SK-N-SH treated with all-trans-retinoic acid at 6 μM for 48 hours (cell line): ENCODE measurements around the gene LTBP1.

Experiments used
- ARNTL ChIP-seq: fragments of 450-650 bp; formaldehyde crosslinking; IDR thresholded peaks from 2 replicates; pipeline ENCODE4 v1.5.0; 2020; ENCODE audit warnings: low read depth, mild to moderate bottlenecking, moderate library complexity, borderline replicate concordance
- BACH2 ChIP-seq: fragments of 250-450 bp; sonication (Bioruptor Pico); IDR thresholded peaks from 2 replicates; pipeline ENCODE4 v1.9.0; 2021; ENCODE audit warnings: mild to moderate bottlenecking, borderline replicate concordance
- CSDC2 ChIP-seq: fragments of 250-450 bp; sonication (Bioruptor Pico); IDR thresholded peaks from 2 replicates; pipeline ENCODE4 v1.5.0; 2020; ENCODE audit warnings: mild to moderate bottlenecking, moderate library complexity
- ESRRG ChIP-seq: fragments of 250-450 bp; sonication (Bioruptor Pico); IDR thresholded peaks from 2 replicates; pipeline ENCODE4 v1.6.1; 2021; ENCODE audit warnings: mild to moderate bottlenecking
- ISL1 ChIP-seq: fragments of 250-450 bp; sonication (Bioruptor Pico); IDR thresholded peaks from 2 replicates; pipeline ENCODE4 v2.1.2; 2022; ENCODE audit warnings: mild to moderate bottlenecking, moderate library complexity
- OSR1 ChIP-seq: fragments of 250-450 bp; sonication (Bioruptor Pico); IDR thresholded peaks from 2 replicates; pipeline ENCODE4 v1.8.0; 2022; ENCODE audit warnings: moderate library complexity, mild to moderate bottlenecking, inconsistent platforms
- TOX ChIP-seq: fragments of 250-450 bp; sonication (Bioruptor Pico); IDR thresholded peaks from 2 replicates; pipeline ENCODE4 v1.8.0; 2021; ENCODE audit warnings: mild to moderate bottlenecking, moderate library complexity, borderline replicate concordance
- ZC3H10 ChIP-seq: fragments of 250-450 bp; sonication (Bioruptor Pico); IDR thresholded peaks from 2 replicates; pipeline ENCODE4 v1.5.1; 2021; ENCODE audit warnings: mild to moderate bottlenecking, moderate library complexity
- ZNF565 ChIP-seq: fragments of 450-650 bp; formaldehyde crosslinking; conservative IDR thresholded peaks from 2 replicates; pipeline ENCODE4 v1.5.0; 2020; ENCODE audit warnings: low read depth, mild to moderate bottlenecking, moderate library complexity
- ZNF8 ChIP-seq: fragments of 450-650 bp; formaldehyde crosslinking; IDR thresholded peaks from 2 replicates; pipeline ENCODE4 v1.5.0; 2020; ENCODE audit warnings: mild to moderate bottlenecking, moderate library complexity
- TF ChIP-seq, protein P1 (sequence below): fragments of 250-450 bp; sonication (Bioruptor Pico); IDR thresholded peaks from 2 replicates; pipeline ENCODE4 v1.5.1; 2020; ENCODE audit warnings: low read depth, mild to moderate bottlenecking, moderate library complexity
- TF ChIP-seq, protein P2 (sequence below): fragments of 250-450 bp; sonication (Bioruptor Pico); IDR thresholded peaks from 2 replicates; pipeline ENCODE4 v1.8.0; 2020; ENCODE audit warnings: mild to moderate bottlenecking, moderate library complexity, borderline replicate concordance
- TF ChIP-seq, protein P3 (sequence below): fragments of 250-450 bp; sonication (Bioruptor Pico); IDR thresholded peaks from 2 replicates; pipeline ENCODE4 v1.8.0; 2021; ENCODE audit warnings: low read depth, mild to moderate bottlenecking, moderate library complexity, borderline replicate concordance

DNA sequence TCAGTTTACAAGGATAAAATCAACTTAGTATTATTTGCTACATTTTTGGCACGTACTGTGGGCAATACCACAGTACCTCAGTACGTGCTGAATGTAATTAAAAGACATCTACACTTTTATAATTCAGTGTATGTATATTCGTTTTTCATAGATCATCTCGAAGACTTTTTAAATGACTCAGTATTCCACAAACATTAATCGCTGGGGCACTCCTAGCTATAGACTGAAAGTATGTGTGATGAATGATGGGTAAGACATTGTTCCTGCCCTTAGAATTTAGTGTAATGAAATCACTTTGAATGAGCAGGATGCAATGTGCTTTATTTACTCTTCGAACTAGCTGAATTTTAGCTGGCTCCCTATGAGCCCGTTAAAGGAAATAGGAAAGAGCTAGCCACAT is 284.1 kb downstream of the LTBP1 start:
- TF ChIP-seq ARNTL (CRISPR knock-in tag) (no peak), BACH2 (CRISPR knock-in tag) (no peak), ISL1 (CRISPR knock-in tag) (no peak), ZC3H10 (CRISPR knock-in tag) (no peak), OSR1 (CRISPR knock-in tag) (no peak), TOX (CRISPR knock-in tag) (no peak), ESRRG (CRISPR knock-in tag) (no peak), ZNF8 (CRISPR knock-in tag) (no peak), ZNF565 (no peak), CSDC2 (CRISPR knock-in tag) (no peak)
- TF ChIP-seq, protein P1, sequence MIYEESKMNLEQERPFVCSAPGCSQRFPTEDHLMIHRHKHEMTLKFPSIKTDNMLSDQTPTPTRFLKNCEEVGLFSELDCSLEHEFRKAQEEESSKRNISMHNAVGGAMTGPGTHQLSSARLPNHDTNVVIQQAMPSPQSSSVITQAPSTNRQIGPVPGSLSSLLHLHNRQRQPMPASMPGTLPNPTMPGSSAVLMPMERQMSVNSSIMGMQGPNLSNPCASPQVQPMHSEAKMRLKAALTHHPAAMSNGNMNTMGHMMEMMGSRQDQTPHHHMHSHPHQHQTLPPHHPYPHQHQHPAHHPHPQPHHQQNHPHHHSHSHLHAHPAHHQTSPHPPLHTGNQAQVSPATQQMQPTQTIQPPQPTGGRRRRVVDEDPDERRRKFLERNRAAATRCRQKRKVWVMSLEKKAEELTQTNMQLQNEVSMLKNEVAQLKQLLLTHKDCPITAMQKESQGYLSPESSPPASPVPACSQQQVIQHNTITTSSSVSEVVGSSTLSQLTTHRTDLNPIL (CRISPR knock-in tag) = no peak
- TF ChIP-seq, protein P2, sequence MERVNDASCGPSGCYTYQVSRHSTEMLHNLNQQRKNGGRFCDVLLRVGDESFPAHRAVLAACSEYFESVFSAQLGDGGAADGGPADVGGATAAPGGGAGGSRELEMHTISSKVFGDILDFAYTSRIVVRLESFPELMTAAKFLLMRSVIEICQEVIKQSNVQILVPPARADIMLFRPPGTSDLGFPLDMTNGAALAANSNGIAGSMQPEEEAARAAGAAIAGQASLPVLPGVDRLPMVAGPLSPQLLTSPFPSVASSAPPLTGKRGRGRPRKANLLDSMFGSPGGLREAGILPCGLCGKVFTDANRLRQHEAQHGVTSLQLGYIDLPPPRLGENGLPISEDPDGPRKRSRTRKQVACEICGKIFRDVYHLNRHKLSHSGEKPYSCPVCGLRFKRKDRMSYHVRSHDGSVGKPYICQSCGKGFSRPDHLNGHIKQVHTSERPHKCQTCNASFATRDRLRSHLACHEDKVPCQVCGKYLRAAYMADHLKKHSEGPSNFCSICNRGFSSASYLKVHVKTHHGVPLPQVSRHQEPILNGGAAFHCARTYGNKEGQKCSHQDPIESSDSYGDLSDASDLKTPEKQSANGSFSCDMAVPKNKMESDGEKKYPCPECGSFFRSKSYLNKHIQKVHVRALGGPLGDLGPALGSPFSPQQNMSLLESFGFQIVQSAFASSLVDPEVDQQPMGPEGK (CRISPR knock-in tag) = no peak
- TF ChIP-seq, protein P3, sequence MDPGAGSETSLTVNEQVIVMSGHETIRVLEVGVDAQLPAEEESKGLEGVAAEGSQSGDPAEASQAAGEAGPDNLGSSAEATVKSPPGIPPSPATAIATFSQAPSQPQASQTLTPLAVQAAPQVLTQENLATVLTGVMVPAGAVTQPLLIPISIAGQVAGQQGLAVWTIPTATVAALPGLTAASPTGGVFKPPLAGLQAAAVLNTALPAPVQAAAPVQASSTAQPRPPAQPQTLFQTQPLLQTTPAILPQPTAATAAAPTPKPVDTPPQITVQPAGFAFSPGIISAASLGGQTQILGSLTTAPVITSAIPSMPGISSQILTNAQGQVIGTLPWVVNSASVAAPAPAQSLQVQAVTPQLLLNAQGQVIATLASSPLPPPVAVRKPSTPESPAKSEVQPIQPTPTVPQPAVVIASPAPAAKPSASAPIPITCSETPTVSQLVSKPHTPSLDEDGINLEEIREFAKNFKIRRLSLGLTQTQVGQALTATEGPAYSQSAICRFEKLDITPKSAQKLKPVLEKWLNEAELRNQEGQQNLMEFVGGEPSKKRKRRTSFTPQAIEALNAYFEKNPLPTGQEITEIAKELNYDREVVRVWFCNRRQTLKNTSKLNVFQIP (CRISPR knock-in tag) = no peak
